IPS DF 6.9 (cell line): ENCODE results near the gene FAT1.

Experiments
- DNase-seq: peaks from one replicate; pipeline ENCODE4 v3.0.0-alpha.2; 2013; ENCODE audit warnings: low read depth, low spot score
- H3K27ac ChIP-seq: one replicate; pipeline ENCODE4 v1.5.1; 2013; ENCODE audit warnings: low read length, control low read depth
- H3K27me3 ChIP-seq: 2 replicates; pipeline ENCODE4 v1.6.1; 2013; ENCODE audit warnings: mild to moderate bottlenecking, low read length; ENCODE audit not compliant: control insufficient read depth, insufficient read depth
- H3K36me3 ChIP-seq: 2 replicates; pipeline ENCODE4 v1.6.1; 2013; ENCODE audit warnings: low read length; ENCODE audit not compliant: control insufficient read depth, insufficient read depth
- H3K4me1 ChIP-seq: 2 replicates; pipeline ENCODE4 v1.6.1; 2013; ENCODE audit warnings: low read length; ENCODE audit not compliant: control insufficient read depth, insufficient read depth
- H3K4me3 ChIP-seq: 2 replicates; pipeline ENCODE4 v1.5.1; 2013; ENCODE audit warnings: mild to moderate bottlenecking, low read length
- H3K9me3 ChIP-seq: 2 replicates; pipeline ENCODE4 v1.6.1; 2013; ENCODE audit warnings: low read length, inconsistent platforms; ENCODE audit not compliant: control insufficient read depth, insufficient read depth
- WGBS: extraction: QIAGEN DNeasy Blood & Tissue Kit; methylation state at CpG from one replicate; pipeline ENCODE4 v1.1.7; 2013; ENCODE audit warnings: mixed read lengths, missing lambda C conversion rate; ENCODE audit not compliant: insufficient read length, insufficient coverage; 5-methylcytosine and 5-hydroxymethylcytosine counted together

FAT1 gene

DNA sequence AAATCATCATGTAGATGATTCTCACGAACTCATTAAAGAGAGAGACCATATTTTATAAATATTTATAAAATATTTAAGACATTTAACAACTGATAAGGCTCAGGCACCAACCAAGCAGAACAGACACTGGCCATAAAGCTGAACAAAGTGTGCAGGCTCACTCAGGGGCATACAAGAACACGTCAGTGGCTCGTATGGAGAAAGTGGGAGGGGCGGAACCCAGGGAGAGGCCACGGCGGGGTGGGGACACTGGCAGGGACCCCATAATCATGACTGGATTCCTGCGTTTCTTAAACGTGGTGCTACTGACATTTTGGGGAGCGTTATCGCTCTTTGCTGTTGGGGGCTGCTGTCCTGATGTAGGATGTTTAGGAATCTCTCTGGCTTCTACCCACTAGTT, 31.3 kb upstream of the FAT1 start:
- H3K27me3 ChIP-seq: no peaks in the 10 kb centered on the region
- no peak overlapping the region for H3K27ac ChIP-seq
- WGBS: no CpG with 5 or more reads among the region's 10 CpGs
- H3K4me1 ChIP-seq: no peaks in the 10 kb centered on the region
- no peak for DNase-seq
- H3K9me3 ChIP-seq: no peaks in the 10 kb centered on the region
- no peak overlapping the region for H3K4me3 ChIP-seq
- no peaks in the 10 kb centered on the region for H3K36me3 ChIP-seq

DNA sequence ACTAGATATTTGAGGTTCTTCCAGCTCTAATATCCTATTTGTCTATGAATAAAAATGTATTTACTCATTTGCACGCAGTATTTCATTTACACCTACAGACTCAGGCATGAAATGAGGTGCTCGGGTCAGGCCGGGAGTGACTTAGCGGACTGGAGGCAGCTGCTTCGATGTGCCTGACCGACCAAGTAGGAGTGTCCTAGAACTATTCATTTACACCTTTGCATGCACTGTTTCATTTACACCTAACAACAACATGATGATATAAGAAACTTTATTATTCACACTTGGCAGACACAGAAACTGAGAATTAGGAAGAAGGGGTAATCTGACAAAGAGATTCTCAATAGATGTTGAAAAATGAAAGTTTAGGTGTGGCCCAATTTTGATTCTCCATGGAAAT, 28.7 kb upstream of the FAT1 start:
- no CpG with 5 or more reads among the region's 6 CpGs for WGBS
- no peak for DNase-seq
- no peak overlapping the region for H3K27ac ChIP-seq
- no peaks in the 10 kb centered on the region for H3K27me3 ChIP-seq
- no peaks in the 10 kb centered on the region for H3K9me3 ChIP-seq
- H3K4me3 ChIP-seq: no peak overlapping the region
- no peaks in the 10 kb centered on the region for H3K4me1 ChIP-seq
- no peaks in the 10 kb centered on the region for H3K36me3 ChIP-seq

DNA sequence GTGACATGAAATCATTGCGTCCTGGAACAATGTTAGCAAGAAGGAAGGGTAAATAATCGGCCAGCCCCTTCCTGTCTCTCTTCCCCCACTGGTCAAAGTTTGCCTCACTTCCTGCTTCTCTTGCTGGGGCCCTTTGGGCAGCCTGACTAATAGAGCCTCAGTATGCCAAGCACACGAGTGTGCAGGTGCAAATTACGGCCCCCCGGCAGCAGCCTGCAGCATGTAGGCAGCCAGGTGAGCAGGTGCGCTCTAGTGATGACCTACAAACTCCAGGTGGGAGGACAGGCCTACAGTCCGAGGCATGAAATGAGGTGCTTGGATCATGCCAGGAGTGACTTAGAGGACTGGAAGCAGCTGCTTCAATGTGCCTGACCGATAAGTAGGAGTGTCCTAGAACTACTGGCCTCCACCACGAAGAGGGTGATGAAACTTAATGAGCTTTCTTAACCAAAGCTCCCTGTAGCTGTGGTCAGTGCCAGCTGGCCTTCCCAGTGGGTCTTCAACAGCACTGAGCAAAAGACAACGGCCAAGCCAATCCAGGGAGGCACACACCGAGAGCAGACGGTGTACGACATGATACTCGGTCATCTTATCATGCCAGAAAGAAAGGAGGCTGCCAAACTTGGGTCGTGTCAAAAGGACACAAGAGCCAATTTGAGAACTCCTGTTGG, 26.1 kb upstream of the FAT1 start:
- Histone ChIP-seq H3K9me3 (no peaks in the 10 kb centered on the region), H3K4me3 (no peak overlapping the region), H3K4me1 (no peaks in the 10 kb centered on the region), H3K36me3 (no peaks in the 10 kb centered on the region), H3K27me3 (no peaks in the 10 kb centered on the region), H3K27ac (no peak overlapping the region)
- no peak for DNase-seq
- no CpG with 5 or more reads among the region's 15 CpGs for WGBS

DNA sequence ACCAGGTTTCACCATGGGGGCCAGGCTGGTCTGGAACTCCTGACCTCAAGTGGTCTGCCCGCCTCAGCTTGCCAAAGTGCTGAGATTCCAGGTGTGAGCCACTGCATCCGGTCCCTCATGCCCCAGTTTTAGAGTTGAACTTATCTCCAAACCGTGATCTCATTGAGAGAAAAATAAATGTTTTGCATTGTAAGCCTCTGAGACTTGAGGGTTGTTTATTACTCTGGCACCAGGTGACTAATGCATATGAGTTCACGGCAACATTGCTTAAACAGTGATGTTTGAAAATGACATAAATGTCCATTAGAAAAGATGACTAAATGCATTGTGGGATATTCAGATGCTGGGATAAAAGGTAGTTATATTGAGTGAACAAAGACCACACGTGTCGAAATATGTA, 22.9 kb upstream of the FAT1 start:
- no peak for DNase-seq
- Histone ChIP-seq H3K27ac (no peak overlapping the region), H3K4me3 (no peak overlapping the region), H3K27me3 (no peaks in the 10 kb centered on the region), H3K4me1 (no peaks in the 10 kb centered on the region; the same call in 1 of the 2 replicates), H3K36me3 (no peaks in the 10 kb centered on the region), H3K9me3 (no peaks in the 10 kb centered on the region)
- WGBS: no CpG with 5 or more reads among the region's 6 CpGs

DNA sequence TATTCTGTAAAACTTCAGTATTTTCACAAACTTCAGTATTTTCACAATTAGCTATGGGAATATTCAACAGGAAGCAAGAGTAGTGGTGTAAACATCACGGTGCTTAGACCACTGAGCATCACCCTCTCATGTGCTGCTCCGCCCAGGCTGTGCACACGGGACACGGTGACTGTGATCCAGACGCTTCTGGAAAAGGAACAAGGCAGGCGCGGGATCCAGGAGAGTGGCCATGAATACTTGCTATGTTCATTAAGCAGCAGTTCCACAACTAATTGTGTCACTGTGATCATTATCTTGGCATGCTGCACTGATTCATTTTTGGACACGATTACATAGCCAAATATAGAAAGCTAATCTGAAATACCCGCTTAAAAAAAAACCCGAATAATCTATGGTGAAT, 19.6 kb upstream of the FAT1 start:
- Histone ChIP-seq H3K36me3 (no peaks in the 10 kb centered on the region), H3K27me3 (no peaks in the 10 kb centered on the region), H3K4me1 (no peaks in the 10 kb centered on the region; the same call in 1 of the 2 replicates), H3K4me3 (no peak overlapping the region), H3K9me3 (no peaks in the 10 kb centered on the region), H3K27ac (no peak overlapping the region)
- no peak for DNase-seq
- WGBS: no CpG with 5 or more reads among the region's 10 CpGs

DNA sequence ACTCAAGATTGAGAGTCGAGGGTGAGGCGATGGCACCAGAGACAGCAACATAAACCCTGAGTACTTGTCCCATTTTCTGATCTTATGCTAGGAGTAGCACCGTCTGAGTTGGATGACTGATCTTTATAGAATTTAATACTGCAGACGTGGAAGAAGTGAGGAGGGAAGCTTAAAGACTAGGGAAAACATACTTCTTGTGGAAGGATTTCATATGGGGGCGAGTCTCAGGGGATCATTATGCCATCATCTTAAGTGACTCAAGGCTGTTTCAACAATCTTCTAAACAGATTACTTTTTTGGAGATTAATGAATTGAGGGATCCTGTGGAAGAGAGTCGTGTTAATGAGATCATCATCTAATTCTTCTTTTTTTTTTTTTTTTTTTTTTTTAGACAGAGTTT, 17.2 kb upstream of the FAT1 start:
- Histone ChIP-seq H3K27ac (no peak overlapping the region), H3K27me3 (no peaks in the 10 kb centered on the region), H3K4me1 (no peaks in the 10 kb centered on the region; the same call in 1 of the 2 replicates), H3K9me3 (no peaks in the 10 kb centered on the region), H3K4me3 (no peak overlapping the region), H3K36me3 (no peaks in the 10 kb centered on the region)
- whole genome bisulfite sequencing: no CpG with 5 or more reads among the region's 6 CpGs
- no peak for DNase-seq

DNA sequence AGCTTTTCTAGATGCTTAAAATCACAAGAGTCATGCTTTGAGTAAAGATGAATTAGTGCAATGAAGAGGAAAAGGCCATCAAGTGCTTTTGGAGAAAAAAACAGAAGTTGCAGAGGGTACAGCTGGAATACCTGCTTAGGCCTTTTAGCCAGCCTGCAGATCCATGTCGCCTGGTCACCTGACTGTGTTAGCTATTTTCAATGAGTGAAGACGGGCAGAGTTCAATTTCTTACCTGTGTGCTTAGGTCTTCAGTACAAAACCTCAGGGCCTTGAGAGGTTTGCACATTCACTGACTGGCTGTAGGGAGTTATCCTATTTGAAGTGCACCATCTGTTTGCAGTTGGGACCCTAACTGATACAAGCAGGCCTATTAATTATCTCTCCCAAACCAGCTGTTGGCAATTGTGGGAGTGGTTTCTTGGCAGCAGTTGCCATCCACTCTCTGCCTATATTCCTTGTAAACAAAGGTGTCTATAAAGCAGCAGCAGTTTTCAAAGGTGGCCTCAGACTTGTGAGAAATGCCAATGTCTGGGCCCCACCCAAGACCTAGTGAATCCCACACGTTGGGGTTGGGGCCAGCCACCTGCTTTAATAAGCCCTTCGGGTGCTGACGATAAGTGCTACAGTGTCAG, 16.3 kb upstream of the FAT1 start:
- no CpG with 5 or more reads among the region's 5 CpGs for WGBS

DNA sequence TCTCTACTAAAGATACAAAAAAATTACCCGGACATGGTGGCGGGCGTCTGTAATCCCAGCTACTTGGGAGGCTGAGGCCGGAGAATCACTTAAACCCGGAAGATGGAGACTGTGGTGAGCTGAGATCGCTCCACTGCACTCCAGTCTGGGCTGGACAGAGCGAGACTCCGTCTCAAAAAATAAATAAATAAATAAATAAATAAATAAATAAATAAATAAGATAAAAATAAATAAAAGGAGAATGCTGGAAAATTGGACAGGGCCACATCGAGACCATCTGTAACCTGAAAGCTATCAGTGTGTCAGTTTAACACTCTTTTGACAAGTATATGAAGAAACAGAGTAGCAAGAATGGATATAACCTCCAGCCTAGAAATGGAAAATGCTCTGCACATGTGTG, 15.7 kb upstream of the FAT1 start:
- H3K9me3 ChIP-seq: no peaks in the 10 kb centered on the region
- H3K36me3 ChIP-seq: no peaks in the 10 kb centered on the region
- H3K4me3 ChIP-seq: no peak overlapping the region
- H3K27me3 ChIP-seq: no peaks in the 10 kb centered on the region
- WGBS: no CpG with 5 or more reads among the region's 9 CpGs
- H3K4me1 ChIP-seq: no peaks in the 10 kb centered on the region
- no peak for DNase-seq
- no peak overlapping the region for H3K27ac ChIP-seq

More for the DNA sequence above, 16.3 kb upstream of the FAT1 start:
- Histone ChIP-seq H3K36me3 (no peaks in the 10 kb centered on the region), H3K27ac (no peak overlapping the region), H3K27me3 (no peaks in the 10 kb centered on the region), H3K4me3 (no peak overlapping the region), H3K4me1 (no peaks in the 10 kb centered on the region; the same call in 1 of the 2 replicates), H3K9me3 (no peaks in the 10 kb centered on the region)
- no peak for DNase-seq

DNA sequence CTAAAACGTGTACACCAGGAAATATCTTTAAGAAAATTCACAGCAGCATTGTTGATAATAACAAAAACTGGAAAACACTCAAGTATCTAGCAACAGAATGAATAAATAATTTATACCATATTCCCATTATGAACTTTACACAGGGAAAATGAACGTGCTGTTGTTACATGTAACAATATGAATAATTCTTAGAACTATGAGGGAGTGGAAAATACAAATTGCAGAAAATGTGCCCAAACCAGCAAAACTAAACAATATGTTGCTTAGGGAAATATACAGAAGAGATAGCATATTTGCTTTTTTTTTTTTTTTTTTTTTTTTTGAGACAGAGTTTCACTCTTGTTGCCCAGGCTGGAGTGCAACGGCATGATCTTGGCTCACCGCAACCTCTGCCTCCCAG, 14.8 kb upstream of the FAT1 start:
- Histone ChIP-seq H3K36me3 (no peaks in the 10 kb centered on the region), H3K9me3 (no peaks in the 10 kb centered on the region), H3K27ac (no peak overlapping the region), H3K27me3 (no peaks in the 10 kb centered on the region), H3K4me3 (no peak overlapping the region), H3K4me1 (no peaks in the 10 kb centered on the region)
- no peak for DNase-seq
- WGBS: no CpG with 5 or more reads among the region's 4 CpGs

DNA sequence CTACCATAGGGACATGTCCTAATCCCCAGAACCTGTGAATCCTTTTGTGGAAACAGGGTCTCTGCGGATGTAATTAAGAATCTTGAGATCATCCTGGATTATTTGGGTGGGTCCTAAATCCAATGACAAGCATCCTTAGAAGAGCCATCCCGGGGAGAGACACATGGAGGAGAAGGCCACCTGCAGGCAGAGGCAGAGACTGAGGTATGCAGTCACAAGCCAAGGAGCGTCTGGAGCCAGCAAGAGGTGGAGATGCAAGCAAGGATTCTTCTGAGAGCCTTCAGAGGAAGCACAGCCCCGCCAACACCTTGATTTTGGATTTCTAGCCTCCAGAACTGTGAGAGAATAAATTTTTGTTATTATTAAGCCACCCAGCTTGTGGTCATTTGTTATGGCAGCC, 13.8 kb upstream of the FAT1 start:
- H3K27me3 ChIP-seq: no peaks in the 10 kb centered on the region
- H3K4me1 ChIP-seq: no peaks in the 10 kb centered on the region
- H3K9me3 ChIP-seq: no peaks in the 10 kb centered on the region
- no peaks in the 10 kb centered on the region for H3K36me3 ChIP-seq
- H3K27ac ChIP-seq: no peak overlapping the region
- no CpG with 5 or more reads among the region's 4 CpGs for WGBS
- H3K4me3 ChIP-seq: no peak overlapping the region
- DNase-seq: no peak

DNA sequence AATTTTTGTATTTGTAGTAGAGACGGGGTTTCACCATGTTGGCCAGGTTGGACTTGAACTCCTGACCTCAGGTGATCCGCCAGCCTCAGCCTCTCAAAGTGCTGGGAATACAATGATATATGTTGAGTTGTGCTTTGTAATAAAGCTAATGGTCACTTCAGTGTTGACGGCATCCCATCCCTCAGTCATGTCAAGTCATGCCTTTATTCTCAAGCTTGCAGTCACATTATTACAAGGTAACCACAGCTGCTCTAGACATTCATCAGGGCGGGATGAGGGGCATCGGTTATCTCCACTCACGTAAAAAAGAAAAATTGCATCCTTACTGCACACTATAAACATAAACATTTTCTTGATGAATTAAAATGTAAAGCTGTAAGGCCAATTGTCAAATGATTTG, 12.8 kb upstream of the FAT1 start:
- DNase-seq: no peak
- Histone ChIP-seq H3K36me3 (no peaks in the 10 kb centered on the region), H3K27ac (no peak overlapping the region), H3K9me3 (no peaks in the 10 kb centered on the region), H3K27me3 (no peaks in the 10 kb centered on the region), H3K4me1 (no peaks in the 10 kb centered on the region), H3K4me3 (no peak overlapping the region)
- WGBS: no CpG with 5 or more reads among the region's 6 CpGs
